ENCODE results near the gene PRDM16.

DNA sequence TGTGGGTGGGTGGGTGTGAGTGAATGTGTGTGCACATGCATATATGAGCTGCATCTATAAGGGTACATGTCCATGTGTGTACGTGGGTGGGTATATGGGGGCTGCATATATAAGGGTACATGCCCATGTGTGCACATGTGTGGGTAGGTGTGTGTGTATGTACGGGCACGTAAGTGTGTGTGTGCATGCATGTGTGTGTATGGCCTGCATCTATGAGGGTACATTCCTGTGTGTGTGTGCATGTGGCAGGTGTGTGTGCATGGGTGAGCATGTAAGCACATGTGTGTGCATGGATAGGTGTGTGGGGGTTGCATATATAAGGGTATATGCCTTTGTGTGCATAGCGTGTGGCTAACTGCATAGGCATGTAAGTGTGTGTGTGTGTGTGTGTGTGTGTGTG, 204.4 kb downstream of the PRDM16 start:
- TF ChIP-seq, protein P1, sequence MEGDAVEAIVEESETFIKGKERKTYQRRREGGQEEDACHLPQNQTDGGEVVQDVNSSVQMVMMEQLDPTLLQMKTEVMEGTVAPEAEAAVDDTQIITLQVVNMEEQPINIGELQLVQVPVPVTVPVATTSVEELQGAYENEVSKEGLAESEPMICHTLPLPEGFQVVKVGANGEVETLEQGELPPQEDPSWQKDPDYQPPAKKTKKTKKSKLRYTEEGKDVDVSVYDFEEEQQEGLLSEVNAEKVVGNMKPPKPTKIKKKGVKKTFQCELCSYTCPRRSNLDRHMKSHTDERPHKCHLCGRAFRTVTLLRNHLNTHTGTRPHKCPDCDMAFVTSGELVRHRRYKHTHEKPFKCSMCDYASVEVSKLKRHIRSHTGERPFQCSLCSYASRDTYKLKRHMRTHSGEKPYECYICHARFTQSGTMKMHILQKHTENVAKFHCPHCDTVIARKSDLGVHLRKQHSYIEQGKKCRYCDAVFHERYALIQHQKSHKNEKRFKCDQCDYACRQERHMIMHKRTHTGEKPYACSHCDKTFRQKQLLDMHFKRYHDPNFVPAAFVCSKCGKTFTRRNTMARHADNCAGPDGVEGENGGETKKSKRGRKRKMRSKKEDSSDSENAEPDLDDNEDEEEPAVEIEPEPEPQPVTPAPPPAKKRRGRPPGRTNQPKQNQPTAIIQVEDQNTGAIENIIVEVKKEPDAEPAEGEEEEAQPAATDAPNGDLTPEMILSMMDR (conservative IDR thresholded peaks at IDR 0.05; ENCODE audit: low read depth, low read length), result no peak
- TF ChIP-seq POLR2A (IDR thresholded peaks at IDR 0.05; ENCODE audit: low read depth, low read length), result no peak
- TF ChIP-seq CEBPB (IDR thresholded peaks at IDR 0.05; ENCODE audit: low read depth, low read length), result no peak
- TF ChIP-seq BHLHE40 (IDR thresholded peaks at IDR 0.05; ENCODE audit: low read depth, low read length), result no peak
- no peak for TF ChIP-seq RAD21 (IDR thresholded peaks at IDR 0.05; ENCODE audit: low read length)
- no peak for TF ChIP-seq FOS (IDR thresholded peaks at IDR 0.05; ENCODE audit: low read depth, low read length)
- TF ChIP-seq RFX5 (IDR thresholded peaks at IDR 0.05; ENCODE audit: low read depth, low read length), result no peak
